ENCODE measurements around the gene FRS3. TPM values are rescaled to one million over a fixed set of nuclear protein-coding genes. Genes with fewer than 3 reads are reported as not detected.
A peak's percentile ranks its signal among the peaks of the same experiment; 100 is the strongest.

FRS3 gene
- total RNA-seq, 1 donor from 2014 or later: 3.3 TPM

DNA sequence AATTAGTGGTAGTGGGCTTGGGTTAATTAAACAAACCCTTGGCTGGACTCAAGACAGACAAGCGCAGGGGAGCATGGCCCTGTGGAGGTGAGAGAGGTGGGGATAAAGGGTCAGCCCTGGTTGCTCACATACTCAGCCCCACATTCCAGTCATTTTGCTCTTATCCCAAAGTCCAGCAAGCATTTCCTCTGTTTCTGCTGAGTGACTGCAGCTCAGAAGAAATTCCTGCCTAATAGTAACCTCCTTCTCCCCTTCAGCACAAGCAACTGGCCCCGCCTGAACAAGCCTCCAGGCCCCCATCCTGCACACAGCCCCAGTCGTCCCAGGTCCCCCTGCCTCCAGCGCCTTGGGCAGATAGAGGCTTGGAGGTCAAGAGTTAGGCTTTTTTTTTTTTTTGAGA is 40.7 kb downstream of the FRS3 start:
- TF ChIP-seq, protein P1, sequence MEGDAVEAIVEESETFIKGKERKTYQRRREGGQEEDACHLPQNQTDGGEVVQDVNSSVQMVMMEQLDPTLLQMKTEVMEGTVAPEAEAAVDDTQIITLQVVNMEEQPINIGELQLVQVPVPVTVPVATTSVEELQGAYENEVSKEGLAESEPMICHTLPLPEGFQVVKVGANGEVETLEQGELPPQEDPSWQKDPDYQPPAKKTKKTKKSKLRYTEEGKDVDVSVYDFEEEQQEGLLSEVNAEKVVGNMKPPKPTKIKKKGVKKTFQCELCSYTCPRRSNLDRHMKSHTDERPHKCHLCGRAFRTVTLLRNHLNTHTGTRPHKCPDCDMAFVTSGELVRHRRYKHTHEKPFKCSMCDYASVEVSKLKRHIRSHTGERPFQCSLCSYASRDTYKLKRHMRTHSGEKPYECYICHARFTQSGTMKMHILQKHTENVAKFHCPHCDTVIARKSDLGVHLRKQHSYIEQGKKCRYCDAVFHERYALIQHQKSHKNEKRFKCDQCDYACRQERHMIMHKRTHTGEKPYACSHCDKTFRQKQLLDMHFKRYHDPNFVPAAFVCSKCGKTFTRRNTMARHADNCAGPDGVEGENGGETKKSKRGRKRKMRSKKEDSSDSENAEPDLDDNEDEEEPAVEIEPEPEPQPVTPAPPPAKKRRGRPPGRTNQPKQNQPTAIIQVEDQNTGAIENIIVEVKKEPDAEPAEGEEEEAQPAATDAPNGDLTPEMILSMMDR (IDR thresholded peaks at IDR 0.05): no peak
- no peak for DNase-seq (ENCODE audit: low spot score)
- Mint-ChIP-seq H3K36me3 (ENCODE audit: low read depth) (no peaks in the 10 kb centered on the region), H3K27ac (ENCODE audit: unreplicated experiment) (peak overlapping the region; percentile 36), H3K9me3 (ENCODE audit: low read depth) (no peaks in the 10 kb centered on the region), H3K4me3 (ENCODE audit: unreplicated experiment) (no peak overlapping the region), H3K4me1 (ENCODE audit: low read depth) (peaks cover 13% of the 10 kb centered on the region), H3K27me3 (ENCODE audit: low read depth) (peaks cover 2% of the 10 kb centered on the region)

- H3K9me3 Mint-ChIP-seq (ENCODE audit: low read depth): no peaks in the 10 kb centered on the region
Measured at GRCh38 chr6:41737591-41738130, 42.0 kb downstream of the FRS3 start.

DNA sequence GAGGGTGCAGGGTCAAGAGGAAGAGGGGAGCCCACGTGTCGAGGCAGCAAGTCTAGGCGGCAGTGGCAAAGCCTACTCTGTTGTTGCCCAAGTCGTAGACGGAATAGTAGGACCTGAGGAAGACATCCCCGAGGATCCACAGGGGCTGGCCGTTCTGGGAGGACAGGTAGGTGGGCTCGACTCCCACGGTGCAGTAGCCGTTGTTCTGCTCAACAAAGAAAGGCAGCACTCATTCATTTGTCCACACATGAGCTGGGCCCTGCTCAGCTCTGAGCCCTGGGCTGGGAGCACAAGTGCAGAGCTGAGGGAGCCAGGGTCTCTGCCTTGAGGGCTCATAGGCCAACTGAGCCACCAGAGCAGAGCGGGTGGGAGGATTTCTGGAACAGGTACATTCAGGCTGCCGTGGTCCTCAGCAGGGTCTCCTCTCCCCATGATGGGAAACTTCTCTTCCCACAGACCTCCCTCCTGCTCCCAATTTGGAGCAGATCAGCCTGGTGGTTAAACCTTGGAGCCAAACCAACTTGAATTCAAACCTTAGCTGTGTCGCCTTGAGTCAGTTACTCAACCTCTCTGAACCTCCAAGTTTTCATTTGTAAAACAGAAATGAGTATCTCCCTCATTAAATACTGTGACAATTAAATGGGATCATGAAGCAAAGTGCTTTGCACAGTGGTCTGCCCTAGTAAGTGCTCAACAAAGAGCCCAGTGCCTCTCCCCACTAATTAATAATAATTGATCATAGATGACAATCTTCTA is 42.7 kb downstream of the FRS3 start:
- TF ChIP-seq, protein P1 (IDR thresholded peaks at IDR 0.05): no peak
- peaks cover 30% of the 10 kb centered on the region for H3K4me1 Mint-ChIP-seq (ENCODE audit: low read depth)
- H3K9me3 Mint-ChIP-seq (ENCODE audit: low read depth): no peaks in the 10 kb centered on the region
- H3K4me3 Mint-ChIP-seq (ENCODE audit: unreplicated experiment): no peak overlapping the region
- DNase-seq (ENCODE audit: low spot score): no peak
- H3K27me3 Mint-ChIP-seq (ENCODE audit: low read depth): no peaks in the 10 kb centered on the region
- no peak overlapping the region for H3K27ac Mint-ChIP-seq (ENCODE audit: unreplicated experiment)
- no peaks in the 10 kb centered on the region for H3K36me3 Mint-ChIP-seq (ENCODE audit: low read depth)

More at GRCh38 chr6:41737591-41738130, 42.0 kb downstream of the FRS3 start:
- Mint-ChIP-seq H3K27me3 (ENCODE audit: low read depth) (no peaks in the 10 kb centered on the region), H3K27ac (ENCODE audit: unreplicated experiment) (no peak overlapping the region), H3K4me1 (ENCODE audit: low read depth) (peaks cover 26% of the 10 kb centered on the region), H3K36me3 (ENCODE audit: low read depth) (no peaks in the 10 kb centered on the region), H3K4me3 (ENCODE audit: unreplicated experiment) (no peak overlapping the region)
- DNase-seq (ENCODE audit: low spot score): no peak
- TF ChIP-seq, protein P1 (IDR thresholded peaks at IDR 0.05): no peak

- DNase-seq (ENCODE audit: low spot score): no peak
- Mint-ChIP-seq H3K4me3 (ENCODE audit: unreplicated experiment) (no peak overlapping the region), H3K27ac (ENCODE audit: unreplicated experiment) (no peak overlapping the region), H3K27me3 (ENCODE audit: low read depth) (no peaks in the 10 kb centered on the region), H3K9me3 (ENCODE audit: low read depth) (no peaks in the 10 kb centered on the region), H3K36me3 (ENCODE audit: low read depth) (no peaks in the 10 kb centered on the region), H3K4me1 (ENCODE audit: low read depth) (peaks cover 30% of the 10 kb centered on the region)
- TF ChIP-seq, protein P1 (IDR thresholded peaks at IDR 0.05): no peak
Measured at GRCh38 chr6:41736186-41736733, 43.4 kb downstream of the FRS3 start.

DNA sequence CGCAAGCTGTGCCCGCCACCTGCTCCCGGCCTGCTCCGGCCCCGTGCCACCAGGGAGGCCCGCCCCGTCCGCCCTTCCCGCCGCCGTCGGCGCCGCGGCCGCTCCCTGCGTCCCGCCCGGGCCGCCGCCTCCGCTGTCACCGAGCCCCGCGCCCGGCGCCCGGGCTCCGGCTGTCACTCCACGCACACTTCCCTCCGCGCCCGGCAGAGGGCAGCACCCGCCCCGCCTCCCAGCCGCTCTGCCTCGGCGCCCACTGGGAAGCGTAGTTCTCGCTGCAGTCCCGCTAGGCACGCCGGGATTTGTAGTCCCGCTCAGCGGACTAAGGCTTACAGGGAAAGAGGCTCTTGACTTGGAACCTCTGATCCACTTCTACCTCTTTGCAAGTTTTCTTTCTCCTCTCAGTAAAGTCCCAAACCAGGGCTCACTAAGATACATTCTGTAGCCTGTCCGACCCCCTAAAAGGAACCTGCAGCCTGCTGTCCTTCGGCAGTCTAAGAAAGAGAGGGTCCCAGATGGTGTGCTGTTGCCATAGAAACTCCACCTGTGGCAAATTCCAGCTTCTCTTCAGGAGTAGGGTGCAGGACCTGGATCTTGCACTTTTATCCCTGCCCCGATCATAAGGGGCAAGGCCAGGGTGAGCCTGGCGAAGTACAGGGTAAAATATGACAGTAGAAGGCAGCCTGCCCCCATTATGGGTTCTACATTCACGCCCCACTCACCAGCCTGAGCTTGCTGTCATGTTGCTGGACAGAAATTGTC is 44.1 kb downstream of the FRS3 start, which contains the start of gene TFEB:
Gene TFEB, minus strand, starts transcription at position 182 of the 759 bp plus-strand sequence. CDS start 44,395 bp downstream, outside the sequence.
- Mint-ChIP-seq H3K4me1 (ENCODE audit: low read depth) (peaks cover 33% of the 10 kb centered on the region), H3K27me3 (ENCODE audit: low read depth) (no peaks in the 10 kb centered on the region), H3K27ac (ENCODE audit: unreplicated experiment) (peak within 1 kb of the TSS; percentile 68), H3K4me3 (ENCODE audit: unreplicated experiment) (peak within 1 kb of the TSS; percentile 68), H3K9me3 (ENCODE audit: low read depth) (no peaks in the 10 kb centered on the region), H3K36me3 (ENCODE audit: low read depth) (no peaks in the 10 kb centered on the region)
- TF ChIP-seq, protein P1 (IDR thresholded peaks at IDR 0.05): peak; percentile 84
- DNase-seq (ENCODE audit: low spot score): peak; percentile 97
